ENCODE results near the gene MAPK4.

MAPK4 gene

GRCh38 chr18:50675043-50675442 is 115.2 kb downstream of the MAPK4 start:
- TF ChIP-seq EZH2phosphoT487 (IDR thresholded peaks at IDR 0.05; ENCODE audit: low read depth), result no peak
- Histone ChIP-seq H4K20me1 (ENCODE audit: insufficient read depth, low read length) (no peaks in the 10 kb centered on the region), H3K9me3 (ENCODE audit: insufficient read depth, low read length) (no peaks in the 10 kb centered on the region), H3K27ac (ENCODE audit: low read length) (no peak overlapping the region), H3K4me2 (ENCODE audit: low read length) (no peak overlapping the region), H3K27me3 (ENCODE audit: low read depth, low read length) (peaks cover 34% of the 10 kb centered on the region), H2AFZ (ENCODE audit: low read depth, low read length) (no peak overlapping the region), H3K9ac (ENCODE audit: low read length) (no peak overlapping the region), H3K4me3 (ENCODE audit: low read length) (no peak overlapping the region), H3K79me2 (ENCODE audit: low read length) (no peaks in the 10 kb centered on the region), H3K4me1 (ENCODE audit: low read length) (no peaks in the 10 kb centered on the region), H3K36me3 (replicated peaks; ENCODE audit: low read depth, low read length) (no peaks in the 10 kb centered on the region)

- no peaks in the 10 kb centered on the region for H3K79me2 ChIP-seq (ENCODE audit: low read length)
- H3K27ac ChIP-seq (ENCODE audit: low read length), result no peak overlapping the region
- no peaks in the 10 kb centered on the region for H3K36me3 ChIP-seq (replicated peaks; ENCODE audit: low read depth, low read length)
- peaks cover 29% of the 10 kb centered on the region for H3K27me3 ChIP-seq (ENCODE audit: low read depth, low read length)
- H3K4me1 ChIP-seq (ENCODE audit: low read length), result no peaks in the 10 kb centered on the region
- H4K20me1 ChIP-seq (ENCODE audit: insufficient read depth, low read length), result no peaks in the 10 kb centered on the region
- H3K4me3 ChIP-seq (ENCODE audit: low read length), result no peak overlapping the region
- H3K9me3 ChIP-seq (ENCODE audit: insufficient read depth, low read length), result no peaks in the 10 kb centered on the region
- TF ChIP-seq, protein P1, sequence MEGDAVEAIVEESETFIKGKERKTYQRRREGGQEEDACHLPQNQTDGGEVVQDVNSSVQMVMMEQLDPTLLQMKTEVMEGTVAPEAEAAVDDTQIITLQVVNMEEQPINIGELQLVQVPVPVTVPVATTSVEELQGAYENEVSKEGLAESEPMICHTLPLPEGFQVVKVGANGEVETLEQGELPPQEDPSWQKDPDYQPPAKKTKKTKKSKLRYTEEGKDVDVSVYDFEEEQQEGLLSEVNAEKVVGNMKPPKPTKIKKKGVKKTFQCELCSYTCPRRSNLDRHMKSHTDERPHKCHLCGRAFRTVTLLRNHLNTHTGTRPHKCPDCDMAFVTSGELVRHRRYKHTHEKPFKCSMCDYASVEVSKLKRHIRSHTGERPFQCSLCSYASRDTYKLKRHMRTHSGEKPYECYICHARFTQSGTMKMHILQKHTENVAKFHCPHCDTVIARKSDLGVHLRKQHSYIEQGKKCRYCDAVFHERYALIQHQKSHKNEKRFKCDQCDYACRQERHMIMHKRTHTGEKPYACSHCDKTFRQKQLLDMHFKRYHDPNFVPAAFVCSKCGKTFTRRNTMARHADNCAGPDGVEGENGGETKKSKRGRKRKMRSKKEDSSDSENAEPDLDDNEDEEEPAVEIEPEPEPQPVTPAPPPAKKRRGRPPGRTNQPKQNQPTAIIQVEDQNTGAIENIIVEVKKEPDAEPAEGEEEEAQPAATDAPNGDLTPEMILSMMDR (IDR thresholded peaks at IDR 0.05; ENCODE audit: low read depth, low read length), result no peak
- no peak for TF ChIP-seq EZH2phosphoT487 (IDR thresholded peaks at IDR 0.05; ENCODE audit: low read depth)
- no peak overlapping the region for H2AFZ ChIP-seq (ENCODE audit: low read depth, low read length)
- H3K4me2 ChIP-seq (ENCODE audit: low read length), result no peak overlapping the region
- H3K9ac ChIP-seq (ENCODE audit: low read length), result no peak overlapping the region
Observed at GRCh38 chr18:50678651-50679050, 118.8 kb downstream of the MAPK4 start.

DNA sequence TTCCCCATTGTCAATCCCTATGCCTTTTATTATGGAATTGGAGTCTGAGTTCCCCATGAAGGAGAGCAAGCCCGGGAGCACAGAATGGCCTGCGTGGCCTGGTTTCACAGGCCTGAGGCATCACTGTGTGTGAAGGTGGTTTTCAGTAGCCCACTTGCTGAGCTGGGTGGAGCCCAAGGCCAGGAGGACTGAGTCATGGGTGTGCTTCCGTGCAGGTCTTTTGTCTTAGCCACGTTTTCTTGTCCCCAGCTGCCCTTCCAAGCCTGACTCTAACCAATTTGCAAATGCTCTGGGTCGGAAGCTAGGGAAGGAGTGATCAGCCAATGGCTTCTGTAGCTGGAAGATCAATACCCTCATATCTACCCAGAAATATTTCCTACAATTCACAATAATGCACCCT is 119.2 kb downstream of the MAPK4 start:
- TF ChIP-seq, protein P1 (IDR thresholded peaks at IDR 0.05; ENCODE audit: low read depth, low read length), result no peak
- TF ChIP-seq EZH2phosphoT487 (IDR thresholded peaks at IDR 0.05; ENCODE audit: low read depth), result no peak
- peaks cover 30% of the 10 kb centered on the region for H3K27me3 ChIP-seq (ENCODE audit: low read depth, low read length)
- no peaks in the 10 kb centered on the region for H3K79me2 ChIP-seq (ENCODE audit: low read length)
- H3K9me3 ChIP-seq (ENCODE audit: insufficient read depth, low read length), result no peaks in the 10 kb centered on the region
- H3K36me3 ChIP-seq (replicated peaks; ENCODE audit: low read depth, low read length), result no peaks in the 10 kb centered on the region
- H3K4me1 ChIP-seq (ENCODE audit: low read length), result no peaks in the 10 kb centered on the region
- no peak overlapping the region for H3K4me2 ChIP-seq (ENCODE audit: low read length)
- H4K20me1 ChIP-seq (ENCODE audit: insufficient read depth, low read length), result no peaks in the 10 kb centered on the region
- no peak overlapping the region for H3K4me3 ChIP-seq (ENCODE audit: low read length)
- H3K27ac ChIP-seq (ENCODE audit: low read length), result no peak overlapping the region
- H2AFZ ChIP-seq (ENCODE audit: low read depth, low read length), result no peak overlapping the region
- no peak overlapping the region for H3K9ac ChIP-seq (ENCODE audit: low read length)

DNA sequence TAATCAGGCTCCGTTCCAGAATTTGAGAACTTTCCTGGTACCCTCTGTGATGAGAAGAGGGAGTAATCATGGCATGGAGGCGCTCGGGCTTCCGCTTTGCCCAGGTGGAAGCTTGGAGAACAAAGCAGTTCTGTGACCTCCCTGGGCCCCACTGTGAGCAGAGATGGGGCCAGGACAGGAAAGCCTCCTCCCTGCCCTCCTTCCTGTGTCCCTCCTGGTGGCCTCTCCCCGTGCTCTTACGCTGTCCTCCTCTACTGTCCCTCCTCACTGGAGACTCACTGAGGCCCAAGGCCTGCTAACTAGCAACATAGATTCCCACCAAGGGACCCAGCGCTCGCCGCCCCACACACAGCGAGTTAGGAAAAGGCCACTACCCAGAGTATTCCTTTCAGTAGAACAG is 119.8 kb downstream of the MAPK4 start:
- H3K4me1 ChIP-seq (ENCODE audit: low read length), result no peaks in the 10 kb centered on the region
- no peak overlapping the region for H3K27ac ChIP-seq (ENCODE audit: low read length)
- no peaks in the 10 kb centered on the region for H3K9me3 ChIP-seq (ENCODE audit: insufficient read depth, low read length)
- H3K4me3 ChIP-seq (ENCODE audit: low read length), result no peak overlapping the region
- H3K79me2 ChIP-seq (ENCODE audit: low read length), result no peaks in the 10 kb centered on the region
- H3K9ac ChIP-seq (ENCODE audit: low read length), result no peak overlapping the region
- no peaks in the 10 kb centered on the region for H4K20me1 ChIP-seq (ENCODE audit: insufficient read depth, low read length)
- TF ChIP-seq, protein P1 (IDR thresholded peaks at IDR 0.05; ENCODE audit: low read depth, low read length), result no peak
- no peak for TF ChIP-seq EZH2phosphoT487 (IDR thresholded peaks at IDR 0.05; ENCODE audit: low read depth)
- no peak overlapping the region for H3K4me2 ChIP-seq (ENCODE audit: low read length)
- H2AFZ ChIP-seq (ENCODE audit: low read depth, low read length), result no peak overlapping the region
- H3K27me3 ChIP-seq (ENCODE audit: low read depth, low read length), result peaks cover 24% of the 10 kb centered on the region
- H3K36me3 ChIP-seq (replicated peaks; ENCODE audit: low read depth, low read length), result no peaks in the 10 kb centered on the region

- H3K27ac ChIP-seq (ENCODE audit: low read length), result no peak overlapping the region
- H3K4me3 ChIP-seq (ENCODE audit: low read length), result no peak overlapping the region
- no peaks in the 10 kb centered on the region for H3K36me3 ChIP-seq (replicated peaks; ENCODE audit: low read depth, low read length)
- no peaks in the 10 kb centered on the region for H3K4me1 ChIP-seq (ENCODE audit: low read length)
- H3K9ac ChIP-seq (ENCODE audit: low read length), result no peak overlapping the region
- no peak overlapping the region for H2AFZ ChIP-seq (ENCODE audit: low read depth, low read length)
- H3K9me3 ChIP-seq (ENCODE audit: insufficient read depth, low read length), result no peaks in the 10 kb centered on the region
- TF ChIP-seq EZH2phosphoT487 (IDR thresholded peaks at IDR 0.05; ENCODE audit: low read depth), result no peak
- TF ChIP-seq, protein P1 (IDR thresholded peaks at IDR 0.05; ENCODE audit: low read depth, low read length), result no peak
- peaks cover 33% of the 10 kb centered on the region for H3K27me3 ChIP-seq (ENCODE audit: low read depth, low read length)
- H4K20me1 ChIP-seq (ENCODE audit: insufficient read depth, low read length), result no peaks in the 10 kb centered on the region
- H3K79me2 ChIP-seq (ENCODE audit: low read length), result no peaks in the 10 kb centered on the region
- H3K4me2 ChIP-seq (ENCODE audit: low read length), result no peak overlapping the region
Observed at GRCh38 chr18:50680966-50681365, 121.1 kb downstream of the MAPK4 start.

Data from OCI-LY3 (cell line).